ENCODE data around the gene MAP3K8. TPM values are rescaled to one million over a fixed set of nuclear protein-coding genes. Genes with fewer than 3 reads are reported as not detected.

MAP3K8 gene
- total RNA-seq, 1 donor from 2014 or later, result 1.6 TPM

- no peak for TF ChIP-seq CTCF (IDR thresholded peaks at IDR 0.05; ENCODE audit: insufficient read depth, low read length, severe bottlenecking)
- Histone ChIP-seq H3K4me3 (ENCODE audit: low read depth, low read length) (no peak overlapping the region), H3K36me3 (ENCODE audit: control insufficient read depth, insufficient read depth, low read length) (no peaks in the 10 kb centered on the region), H3K27me3 (ENCODE audit: control insufficient read depth, insufficient read depth, low read length) (no peaks in the 10 kb centered on the region)
- FAIRE-seq, result no peak
- no peak for DNase-seq (ENCODE audit: low read depth)
Measured at GRCh38 chr10:30491916-30492515, 58.0 kb downstream of the MAP3K8 start.

GRCh38 chr10:30493609-30494530 lies 59.9 kb downstream of the MAP3K8 start:
- no peak overlapping the region for H3K4me3 ChIP-seq (ENCODE audit: low read depth, low read length)
- FAIRE-seq (no peak), DNase-seq (ENCODE audit: low read depth) (peak; percentile 58)
- H3K36me3 ChIP-seq (ENCODE audit: control insufficient read depth, insufficient read depth, low read length), result no peaks in the 10 kb centered on the region
- no peak for TF ChIP-seq CTCF (IDR thresholded peaks at IDR 0.05; ENCODE audit: insufficient read depth, low read length, severe bottlenecking)
- no peaks in the 10 kb centered on the region for H3K27me3 ChIP-seq (ENCODE audit: control insufficient read depth, insufficient read depth, low read length)

- no peak for FAIRE-seq
- no peak for DNase-seq (ENCODE audit: low read depth)
- Histone ChIP-seq H3K36me3 (ENCODE audit: control insufficient read depth, insufficient read depth, low read length) (no peaks in the 10 kb centered on the region), H3K27me3 (ENCODE audit: control insufficient read depth, insufficient read depth, low read length) (no peaks in the 10 kb centered on the region), H3K4me3 (ENCODE audit: low read depth, low read length) (no peak overlapping the region)
- TF ChIP-seq CTCF (IDR thresholded peaks at IDR 0.05; ENCODE audit: insufficient read depth, low read length, severe bottlenecking), result no peak
Measured at GRCh38 chr10:30494558-30494957, 60.6 kb downstream of the MAP3K8 start.

- peak; percentile 25 for DNase-seq (ENCODE audit: low read depth)
- TF ChIP-seq CTCF (IDR thresholded peaks at IDR 0.05; ENCODE audit: insufficient read depth, low read length, severe bottlenecking), result no peak
- no peak for FAIRE-seq
Measured at GRCh38 chr10:30495687-30496086, 61.7 kb downstream of the MAP3K8 start.

GRCh38 chr10:30499816-30500215 lies 65.8 kb downstream of the MAP3K8 start:
- no peak for DNase-seq (ENCODE audit: low read depth)
- Histone ChIP-seq H3K36me3 (ENCODE audit: control insufficient read depth, insufficient read depth, low read length) (no peaks in the 10 kb centered on the region), H3K4me3 (ENCODE audit: low read depth, low read length) (no peak overlapping the region), H3K27me3 (ENCODE audit: control insufficient read depth, insufficient read depth, low read length) (no peaks in the 10 kb centered on the region)
- TF ChIP-seq CTCF (IDR thresholded peaks at IDR 0.05; ENCODE audit: insufficient read depth, low read length, severe bottlenecking), result no peak
- no peak for FAIRE-seq

More at GRCh38 chr10:30495687-30496086, 61.7 kb downstream of the MAP3K8 start:
- no peaks in the 10 kb centered on the region for H3K36me3 ChIP-seq (ENCODE audit: control insufficient read depth, insufficient read depth, low read length)
- no peaks in the 10 kb centered on the region for H3K27me3 ChIP-seq (ENCODE audit: control insufficient read depth, insufficient read depth, low read length)
- H3K4me3 ChIP-seq (ENCODE audit: low read depth, low read length), result no peak overlapping the region

Data from bronchial epithelial cell (primary cell).